ENCODE measurements around the gene PROC. TPM values are rescaled to one million over a fixed set of nuclear protein-coding genes. Genes with fewer than 3 reads are reported as not detected.

Gene PROC
- total and polyA plus RNA-seq, 9 of the 15 experiments (the other 6 are each of a cell fraction or from before 2014, with no cell fraction given) = not detected

DNA sequence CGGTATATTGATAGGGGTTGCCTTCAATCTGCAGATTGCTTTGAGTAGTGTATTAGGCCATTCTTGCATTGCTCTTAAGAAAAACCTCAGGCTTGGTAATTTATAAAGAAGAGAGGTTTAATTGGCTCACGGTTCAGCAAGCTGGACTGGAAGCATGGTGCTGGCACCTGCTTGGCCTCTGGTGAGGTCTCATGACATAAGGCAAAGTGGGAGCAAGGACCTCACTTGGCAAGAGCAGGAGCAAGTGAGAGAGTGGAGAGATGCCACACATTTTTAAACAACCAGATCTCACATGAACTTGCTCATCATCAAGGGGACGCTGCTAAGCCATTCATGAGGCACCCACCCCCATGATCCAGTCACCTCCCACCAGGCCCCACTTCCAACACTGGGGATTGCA is 35.4 kb upstream of the PROC start:
- intact Hi-C loops (cut with micrococcal nuclease) (no loop called here), in situ Hi-C loops (cut with MboI) (no loop called here)
- H3K27me3 ChIP-seq (ENCODE audit: control insufficient read depth in 2 of 2, insufficient read depth in 2 of 2, low read length in 2 of 2) = no peaks in the 10 kb centered on the region
- ChIA-PET CTCF (ENCODE audit: low intra/inter-chr PET ratio) (interaction anchor here (0.7 kb wide), 1 partner anchor 26 kb away, joined by 3 read pairs; no protein-coding TSS in a partner anchor), POLR2A (interaction anchor here (0.6 kb wide), 1 partner anchor 22 kb away, joined by 3 read pairs; no protein-coding TSS in a partner anchor)
- no peaks in the 10 kb centered on the region for H3K9me1 ChIP-seq (ENCODE audit: control insufficient read depth, insufficient read depth, low read length)
- H3K79me2 ChIP-seq (ENCODE audit: control insufficient read depth, insufficient read depth, low read length) = peaks cover 81% of the 10 kb centered on the region
- H3K27ac ChIP-seq (ENCODE audit: extremely low read depth, low read depth, low read length) = no peak overlapping the region
- DNase-seq (ENCODE audit: extremely low read depth in 1 of 4, low spot score in 3 of 4) = no peak
- WGBS (ENCODE audit: insufficient coverage, low coverage, missing lambda C conversion rate) = 62% methylated on average over 3 of the region's 3 CpGs
- no peaks in the 10 kb centered on the region for H3K9me3 ChIP-seq (replicated peaks; ENCODE audit: control insufficient read depth, insufficient read depth, low read depth, low read length)
- H3K4me2 ChIP-seq (ENCODE audit: insufficient read depth, low read length) = no peak overlapping the region
- no peak for FAIRE-seq
- no peak for ATAC-seq
- peaks cover 3% of the 10 kb centered on the region; the same call in 1 of the 2 replicates for H4K20me1 ChIP-seq (replicated peaks; ENCODE audit: control insufficient read depth, insufficient read depth, low read length)
- peaks cover 7 to 9% of the 10 kb centered on the region in 2 experiments; a peak in 2 of 5 replicates for H3K4me1 ChIP-seq (replicated peaks in 1 of 2; ENCODE audit: control insufficient read depth in 2 of 2, insufficient read depth in 2 of 2, low read length in 2 of 2)
- no peak overlapping the region for H3K9ac ChIP-seq (ENCODE audit: insufficient read depth in 1 of 2, low read depth in 2 of 2, low read length in 2 of 2)
- H2AFZ ChIP-seq (ENCODE audit: low read depth, low read length) = no peak overlapping the region
- BruUV-seq (replicated peaks) = no TSS peak
- TF ChIP-seq, protein P1, sequence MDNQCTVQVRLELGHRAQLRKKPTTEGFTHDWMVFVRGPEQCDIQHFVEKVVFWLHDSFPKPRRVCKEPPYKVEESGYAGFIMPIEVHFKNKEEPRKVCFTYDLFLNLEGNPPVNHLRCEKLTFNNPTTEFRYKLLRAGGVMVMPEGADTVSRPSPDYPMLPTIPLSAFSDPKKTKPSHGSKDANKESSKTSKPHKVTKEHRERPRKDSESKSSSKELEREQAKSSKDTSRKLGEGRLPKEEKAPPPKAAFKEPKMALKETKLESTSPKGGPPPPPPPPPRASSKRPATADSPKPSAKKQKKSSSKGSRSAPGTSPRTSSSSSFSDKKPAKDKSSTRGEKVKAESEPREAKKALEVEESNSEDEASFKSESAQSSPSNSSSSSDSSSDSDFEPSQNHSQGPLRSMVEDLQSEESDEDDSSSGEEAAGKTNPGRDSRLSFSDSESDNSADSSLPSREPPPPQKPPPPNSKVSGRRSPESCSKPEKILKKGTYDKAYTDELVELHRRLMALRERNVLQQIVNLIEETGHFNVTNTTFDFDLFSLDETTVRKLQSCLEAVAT (IDR thresholded peaks at IDR 0.05) = no peak
- no peak for TF ChIP-seq CHD2 (IDR thresholded peaks at IDR 0.05; ENCODE audit: low read depth, low read length)
- no peak for TF ChIP-seq LEF1 (IDR thresholded peaks at IDR 0.05)
- TF ChIP-seq ZC3H8 (IDR thresholded peaks at IDR 0.05) = no peak
- TF ChIP-seq HNRNPK (IDR thresholded peaks at IDR 0.05; ENCODE audit: low read depth, low read length, poor library complexity, severe bottlenecking) = no peak
- no peak for TF ChIP-seq SNRNP70 (optimal IDR thresholded peaks at IDR 0.05; ENCODE audit: low read depth, low read length)
- no peak for TF ChIP-seq ZNF274 (IDR thresholded peaks at IDR 0.05; ENCODE audit: borderline replicate concordance, low read depth, low read length)
- TF ChIP-seq, protein P2, sequence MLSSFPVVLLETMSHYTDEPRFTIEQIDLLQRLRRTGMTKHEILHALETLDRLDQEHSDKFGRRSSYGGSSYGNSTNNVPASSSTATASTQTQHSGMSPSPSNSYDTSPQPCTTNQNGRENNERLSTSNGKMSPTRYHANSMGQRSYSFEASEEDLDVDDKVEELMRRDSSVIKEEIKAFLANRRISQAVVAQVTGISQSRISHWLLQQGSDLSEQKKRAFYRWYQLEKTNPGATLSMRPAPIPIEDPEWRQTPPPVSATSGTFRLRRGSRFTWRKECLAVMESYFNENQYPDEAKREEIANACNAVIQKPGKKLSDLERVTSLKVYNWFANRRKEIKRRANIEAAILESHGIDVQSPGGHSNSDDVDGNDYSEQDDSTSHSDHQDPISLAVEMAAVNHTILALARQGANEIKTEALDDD (IDR thresholded peaks at IDR 0.05) = no peak
- no peak for TF ChIP-seq ZNF584 (CRISPR knock-in tag; IDR thresholded peaks at IDR 0.05; ENCODE audit: low read depth)
- no peak for TF ChIP-seq KLF1 (tag; IDR thresholded peaks at IDR 0.05)
- H3K36me3 ChIP-seq (ENCODE audit: control insufficient read depth, insufficient read depth, low read length) = no peaks in the 10 kb centered on the region; the same call in 2 of the 3 replicates
- H3K4me3 ChIP-seq = no peak overlapping the region
